NB4 (cell line): ENCODE measurements around the gene CD300LD.
"Not testable (repeated sequence)": the region's sequence is repeated elsewhere in the genome, so short reads cannot be mapped to it uniquely, and the experiment has no call there.

Source experiments
- DNase-seq: peaks from one replicate; pipeline ENCODE4 v3.0.0; 2010; ENCODE audit warnings: low read depth
- H3K4me3 ChIP-seq: one replicate; pipeline ENCODE4 v1.5.1; 2011; ENCODE audit warnings: mild to moderate bottlenecking, low read depth, low read length, moderate library complexity
- CTCF ChIP-seq: IDR thresholded peaks from one replicate; pipeline ENCODE4 v1.5.1; 2012; ENCODE audit warnings: low read depth, low read length
- MAX ChIP-seq: IDR thresholded peaks from 2 replicates; pipeline ENCODE4 v1.6.1; 2011; ENCODE audit warnings: low read depth, low read length
- MYC ChIP-seq: IDR thresholded peaks from 2 replicates; pipeline ENCODE4 v1.6.1; 2011; ENCODE audit warnings: low read depth, low read length
- POLR2A ChIP-seq: IDR thresholded peaks from 2 replicates; pipeline ENCODE4 v1.6.1; 2011; ENCODE audit warnings: mild to moderate bottlenecking; ENCODE audit not compliant: insufficient read length; ENCODE audit errors: extremely low read depth

CD300LD gene

GRCh38 chr17:74565126-74565525 is 27.0 kb downstream of the CD300LD start:
- no peak for TF ChIP-seq MAX
- no peak for TF ChIP-seq MYC
- TF ChIP-seq POLR2A, result no peak
- no peak for TF ChIP-seq CTCF
- H3K4me3 ChIP-seq, result no peak overlapping the region
- DNase-seq, result no peak

GRCh38 chr17:74563358-74563757 is 28.7 kb downstream of the CD300LD start:
- TF ChIP-seq CTCF (no peak), MAX (no peak), MYC (no peak), POLR2A (no peak)
- no peak overlapping the region for H3K4me3 ChIP-seq
- DNase-seq, result no peak

- no peak overlapping the region for H3K4me3 ChIP-seq
- DNase-seq, result no peak
- TF ChIP-seq CTCF (no peak), POLR2A (no peak), MYC (no peak)
These were observed 30.5 kb downstream of the CD300LD start for GRCh38 chr17:74561586-74561985.

GRCh38 chr17:74558882-74559519 is 33.1 kb downstream of the CD300LD start:
- DNase-seq, result no peak
- no peak overlapping the region for H3K4me3 ChIP-seq
- TF ChIP-seq MYC, result no peak
- no peak for TF ChIP-seq CTCF
- TF ChIP-seq MAX, result no peak
- TF ChIP-seq POLR2A, result no peak

GRCh38 chr17:74558402-74558801 is 33.7 kb downstream of the CD300LD start:
- H3K4me3 ChIP-seq, DNase-seq: not testable (repeated sequence)

- no peak overlapping the region for H3K4me3 ChIP-seq
- no peak for TF ChIP-seq MYC
- no peak for TF ChIP-seq CTCF
- TF ChIP-seq MAX, result no peak
- TF ChIP-seq POLR2A, result no peak
- no peak for DNase-seq
These were observed 36.6 kb downstream of the CD300LD start for GRCh38 chr17:74555427-74555940.
